Measurements from ENCODE around the gene PRSS8.
A peak's percentile ranks its signal among the peaks of the same experiment; 100 is the strongest.
"Not testable (repeated sequence)": the region's sequence is repeated elsewhere in the genome, so short reads cannot be mapped to it uniquely, and the experiment has no call there.

PRSS8 gene

GRCh38 chr16:31105677-31106213, 29.8 kb downstream of the PRSS8 start:
- in situ Hi-C loops (cut with HindIII; ENCODE audit: low pct_unique_long_range_greater_than_20kb, low sequenced_read_pairs) = no loop called here
- peak in 1 of 2 experiments; percentile 76 for DNase-seq (ENCODE audit: low read depth in 1 of 2, low spot score in 1 of 2)
- TF ChIP-seq JUND (IDR thresholded peaks at IDR 0.05; ENCODE audit: low read depth) = no peak

- DNase-seq (ENCODE audit: low read depth in 1 of 2, low spot score in 1 of 2); in situ Hi-C loops (cut with HindIII; ENCODE audit: low pct_unique_long_range_greater_than_20kb, low sequenced_read_pairs): not testable (repeated sequence)
These were observed 34.5 kb downstream of the PRSS8 start for GRCh38 chr16:31100876-31101641.

GRCh38 chr16:31099860-31100638, 35.5 kb downstream of the PRSS8 start:
- no peak for TF ChIP-seq JUND (IDR thresholded peaks at IDR 0.05; ENCODE audit: low read depth)
- in situ Hi-C loops (cut with HindIII; ENCODE audit: low pct_unique_long_range_greater_than_20kb, low sequenced_read_pairs) = no loop called here
- no peak for DNase-seq (ENCODE audit: low read depth in 1 of 2, low spot score in 1 of 2)

- peak; percentile 89 to 99 for DNase-seq (ENCODE audit: low read depth in 1 of 2, low spot score in 1 of 2)
- no peak for TF ChIP-seq JUND (IDR thresholded peaks at IDR 0.05; ENCODE audit: low read depth)
- in situ Hi-C loops (cut with HindIII; ENCODE audit: low pct_unique_long_range_greater_than_20kb, low sequenced_read_pairs) = no loop called here
These were observed 41.0 kb downstream of the PRSS8 start, which contains the start of gene VKORC1 for GRCh38 chr16:31094424-31095120. Gene VKORC1, minus strand, starts transcription at chr16:31094797. Its CDS starts 68 bp downstream, at chr16:31094729.

- in situ Hi-C loops (cut with HindIII; ENCODE audit: low pct_unique_long_range_greater_than_20kb, low sequenced_read_pairs) = no loop called here
- TF ChIP-seq JUND (IDR thresholded peaks at IDR 0.05; ENCODE audit: low read depth) = no peak
- no peak for DNase-seq (ENCODE audit: low read depth in 1 of 2, low spot score in 1 of 2)
These were observed 41.5 kb downstream of the PRSS8 start for GRCh38 chr16:31094088-31094423.

- no peak for TF ChIP-seq JUND (IDR thresholded peaks at IDR 0.05; ENCODE audit: low read depth)
- in situ Hi-C loops (cut with HindIII; ENCODE audit: low pct_unique_long_range_greater_than_20kb, low sequenced_read_pairs) = no loop called here
These were observed 42.3 kb downstream of the PRSS8 start for GRCh38 chr16:31093132-31093703.

GRCh38 chr16:31092330-31092729, 43.2 kb downstream of the PRSS8 start:
- DNase-seq (ENCODE audit: low read depth in 1 of 2, low spot score in 1 of 2) = no peak
- in situ Hi-C loops (cut with HindIII; ENCODE audit: low pct_unique_long_range_greater_than_20kb, low sequenced_read_pairs) = no loop called here
- no peak for TF ChIP-seq JUND (IDR thresholded peaks at IDR 0.05; ENCODE audit: low read depth)

More at GRCh38 chr16:31093132-31093703, 42.3 kb downstream of the PRSS8 start:
- DNase-seq (ENCODE audit: low read depth in 1 of 2, low spot score in 1 of 2) = peak in 1 of 2 experiments; percentile 37

GRCh38 chr16:31090540-31090939, 45.0 kb downstream of the PRSS8 start:
- in situ Hi-C loops (cut with HindIII; ENCODE audit: low pct_unique_long_range_greater_than_20kb, low sequenced_read_pairs) = no loop called here
- no peak for DNase-seq (ENCODE audit: low read depth in 1 of 2, low spot score in 1 of 2)
- TF ChIP-seq JUND (IDR thresholded peaks at IDR 0.05; ENCODE audit: low read depth) = no peak

GRCh38 chr16:31089199-31089598, 46.3 kb downstream of the PRSS8 start:
- TF ChIP-seq JUND (IDR thresholded peaks at IDR 0.05; ENCODE audit: low read depth) = no peak
- in situ Hi-C loops (cut with HindIII; ENCODE audit: low pct_unique_long_range_greater_than_20kb, low sequenced_read_pairs) = no loop called here
- DNase-seq (ENCODE audit: low read depth in 1 of 2, low spot score in 1 of 2) = no peak

GRCh38 chr16:31088459-31089183, 46.9 kb downstream of the PRSS8 start, which contains the start of gene PRSS53:
Gene PRSS53, minus strand, starts transcription at chr16:31088943. Its CDS starts 134 bp downstream, at chr16:31088809.
- DNase-seq (ENCODE audit: low read depth in 1 of 2, low spot score in 1 of 2) = no peak
- in situ Hi-C loops (cut with HindIII; ENCODE audit: low pct_unique_long_range_greater_than_20kb, low sequenced_read_pairs) = no loop called here
- TF ChIP-seq JUND (IDR thresholded peaks at IDR 0.05; ENCODE audit: low read depth) = no peak

GRCh38 chr16:31087971-31088370, 47.6 kb downstream of the PRSS8 start:
- in situ Hi-C loops (cut with HindIII; ENCODE audit: low pct_unique_long_range_greater_than_20kb, low sequenced_read_pairs) = no loop called here
- DNase-seq (ENCODE audit: low read depth in 1 of 2, low spot score in 1 of 2) = no peak
- no peak for TF ChIP-seq JUND (IDR thresholded peaks at IDR 0.05; ENCODE audit: low read depth)

Data from T47D (cell line).